Prostate gland (tissue), 2 donors: ENCODE data around the gene RABGAP1L. TPM values are rescaled to one million over a fixed set of nuclear protein-coding genes. Genes with fewer than 3 reads are reported as not detected.

Experiments used
- DNase-seq: peaks from one replicate; pipeline ENCODE4 v3.0.0-alpha.2; 2019; ENCODE audit warnings: low spot score
- H3K27ac ChIP-seq, 2 donors: fragments of 200-600 bp; sonication (generic); 2 replicates each; pipeline ENCODE4 v1.5.1; 2017 to 2019
- H3K27me3 ChIP-seq: fragments of 200-600 bp; sonication (generic); replicated peaks from 2 replicates; pipeline ENCODE4 v1.5.1; 2019; ENCODE audit not compliant: insufficient read depth
- H3K36me3 ChIP-seq, 2 donors: fragments of 200-600 bp; sonication (generic); 1 replicate in 1 of 2; 2 replicates in 1 of 2; pipeline versions ENCODE4 v1.5.1 to v1.8.1; 2017 to 2019
- H3K4me1 ChIP-seq: fragments of 200-600 bp; sonication (generic); replicated peaks from 2 replicates; pipeline ENCODE4 v1.5.1; 2019
- H3K4me3 ChIP-seq, 2 donors: fragments of 200-600 bp; sonication (generic); 2 replicates each; pipeline ENCODE4 v1.5.1; 2017 to 2019
- H3K9me3 ChIP-seq: fragments of 200-600 bp; sonication (generic); 2 replicates; pipeline ENCODE4 v1.5.1; 2017
- CTCF ChIP-seq, 4 experiments: fragments of 200-600 bp in 2 of 4; fragments of 450-650 bp in 2 of 4; sonication (generic) in 2 of 4; IDR thresholded peaks; 1 replicate in 3 of 4; 2 replicates in 1 of 4; pipeline ENCODE4 v1.5.1; 2016 to 2019; ENCODE audit warnings: antibody characterized with exemption in 4 of 4, mild to moderate bottlenecking in 2 of 4, moderate library complexity in 2 of 4
- POLR2A ChIP-seq: fragments of 450-650 bp; IDR thresholded peaks from one replicate; pipeline ENCODE4 v1.6.1; 2016; ENCODE audit warnings: antibody characterized with exemption, mild to moderate bottlenecking
- POLR2AphosphoS5 ChIP-seq: sonication (generic); formaldehyde crosslinking; IDR thresholded peaks from one replicate; pipeline ENCODE4 v1.6.1; 2017; ENCODE audit warnings: antibody characterized with exemption
- WGBS: methylation state at CpG from one replicate; pipeline ENCODE4 v1.1.5; 2018; 5-methylcytosine and 5-hydroxymethylcytosine counted together
- intact Hi-C: fragments of 100-400 bp; cut with DNase I; formaldehyde crosslinking; loops from one replicate; pipeline ENCODE4 v1.14.2; 2022
- total RNA-seq, 2 donors: library from RNA; depleted of rRNA; stranded (reverse); fragments of >200 nt; gene quantifications; one replicate each; pipeline ENCODE4 v1.1.0, GENCODE V29; 2016

RABGAP1L gene
- total RNA-seq, 2 donors from 2014 or later = 32.3 to 41.5 TPM

DNA sequence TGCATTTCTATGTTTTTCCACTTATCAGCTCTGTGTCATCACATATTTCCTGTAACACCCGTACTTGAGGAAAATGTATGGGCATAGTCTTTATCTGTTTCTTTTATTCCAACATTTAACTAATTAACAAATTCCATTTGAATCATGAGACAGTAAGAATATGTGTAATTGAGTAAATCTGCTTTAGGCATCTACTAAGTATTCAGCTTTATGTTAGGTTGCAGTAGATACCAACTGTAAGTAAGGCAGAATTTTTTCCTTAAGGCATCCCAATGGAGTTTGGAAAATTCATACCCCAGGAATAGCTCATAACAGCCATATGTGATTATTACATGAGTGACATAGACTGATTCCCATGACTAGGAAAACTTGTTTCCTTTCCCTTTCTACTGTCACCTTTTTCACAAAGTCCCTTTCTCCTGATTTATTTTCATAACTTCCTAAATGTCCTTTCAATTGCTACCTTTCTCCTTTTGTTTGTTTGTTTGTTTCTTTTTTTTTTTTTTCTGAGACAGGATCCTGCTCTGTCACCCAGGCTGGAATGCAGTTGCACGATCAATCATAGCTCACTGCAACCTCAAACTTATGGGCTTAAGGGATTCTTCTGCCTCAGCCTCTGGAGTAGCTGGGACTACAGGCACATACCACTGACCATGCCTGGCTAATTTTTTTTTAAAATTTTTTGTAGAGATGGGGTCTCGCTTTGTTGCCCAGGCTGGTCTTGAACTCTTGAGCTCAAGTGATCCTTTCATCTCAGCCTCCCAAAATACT lies 780.6 kb downstream of the RABGAP1L start:
- H3K9me3 ChIP-seq = no peaks in the 10 kb centered on the region
- H3K4me3 ChIP-seq = no peak overlapping the region
- H3K36me3 ChIP-seq = no peaks in the 10 kb centered on the region
- no peak for TF ChIP-seq CTCF (IDR thresholded peaks at IDR 0.05)
- TF ChIP-seq POLR2AphosphoS5 = no peak
- TF ChIP-seq POLR2A = no peak
- 97% methylated on average over 3 of the region's 3 CpGs for WGBS
- intact Hi-C loops = no loop called here
- no peak for DNase-seq
- no peak overlapping the region for H3K27ac ChIP-seq
- no peaks in the 10 kb centered on the region for H3K27me3 ChIP-seq
- no peaks in the 10 kb centered on the region for H3K4me1 ChIP-seq

DNA sequence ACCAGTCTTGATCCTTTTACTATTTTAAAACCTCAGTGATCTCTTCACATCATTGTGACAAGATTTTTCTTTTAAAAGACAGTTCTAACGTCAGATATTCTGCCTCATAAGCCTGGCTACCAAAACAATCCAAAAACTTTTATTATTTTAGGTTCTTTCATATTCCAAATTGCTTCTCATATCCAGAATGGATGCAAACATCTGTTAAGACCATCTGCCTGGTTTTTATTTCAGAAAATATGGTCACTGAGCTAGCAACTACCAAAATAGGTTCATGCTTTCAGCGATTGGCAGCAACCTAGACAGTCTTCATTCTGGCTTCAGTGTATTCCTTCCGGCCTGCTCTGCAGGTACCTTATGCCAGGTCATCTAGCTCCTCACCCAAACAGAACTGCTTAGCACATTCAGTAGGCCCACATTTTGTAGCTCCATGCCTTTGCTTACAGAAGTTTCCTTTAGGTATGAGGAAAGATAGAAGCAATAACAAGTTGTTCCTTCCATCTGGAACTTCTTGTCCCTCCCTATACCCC lies 781.4 kb downstream of the RABGAP1L start:
- intact Hi-C loops = no loop called here
- Histone ChIP-seq H3K9me3 (no peaks in the 10 kb centered on the region), H3K27me3 (no peaks in the 10 kb centered on the region), H3K36me3 (no peaks in the 10 kb centered on the region), H3K27ac (no peak overlapping the region), H3K4me1 (no peaks in the 10 kb centered on the region), H3K4me3 (no peak overlapping the region)
- no peak for DNase-seq
- WGBS = 89% methylated on average over 3 of the region's 3 CpGs
- TF ChIP-seq POLR2AphosphoS5 (no peak), CTCF (IDR thresholded peaks at IDR 0.05) (no peak), POLR2A (no peak)

- Histone ChIP-seq H3K4me1 (no peaks in the 10 kb centered on the region), H3K36me3 (no peaks in the 10 kb centered on the region), H3K4me3 (no peak overlapping the region), H3K27me3 (no peaks in the 10 kb centered on the region), H3K27ac (no peak overlapping the region), H3K9me3 (no peaks in the 10 kb centered on the region)
- 52% methylated on average over 2 of the region's 2 CpGs for WGBS
- intact Hi-C loops = no loop called here
- DNase-seq = no peak
- TF ChIP-seq CTCF (IDR thresholded peaks at IDR 0.05) (no peak), POLR2A (no peak), POLR2AphosphoS5 (no peak)
Observed at GRCh38 chr1:174942547-174943255, 783.4 kb downstream of the RABGAP1L start.

DNA sequence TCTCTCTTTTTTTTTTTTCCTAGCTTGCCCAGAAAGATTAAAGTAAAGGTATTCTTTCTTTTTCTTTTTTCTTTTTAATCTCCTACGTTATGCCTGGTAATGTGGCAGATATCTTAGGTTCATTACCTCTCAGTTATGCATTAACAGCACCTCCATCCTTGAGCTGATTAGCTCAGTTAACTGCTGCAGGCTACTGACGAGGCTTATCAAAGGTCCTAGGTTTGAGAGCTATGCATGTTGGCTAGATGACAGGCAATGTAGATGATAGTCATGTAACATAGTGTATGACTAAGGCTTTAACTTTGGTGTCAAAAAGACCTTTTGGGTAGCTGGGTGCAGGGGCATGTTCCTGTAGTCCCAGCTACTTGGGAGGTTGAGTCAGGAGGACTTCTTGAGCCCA lies 786.7 kb downstream of the RABGAP1L start:
- Histone ChIP-seq H3K9me3 (no peaks in the 10 kb centered on the region), H3K36me3 (no peaks in the 10 kb centered on the region), H3K27ac (no peak overlapping the region), H3K27me3 (no peaks in the 10 kb centered on the region), H3K4me1 (no peaks in the 10 kb centered on the region), H3K4me3 (no peak overlapping the region)
- TF ChIP-seq POLR2AphosphoS5 (no peak), POLR2A (no peak), CTCF (IDR thresholded peaks at IDR 0.05) (no peak)
- DNase-seq = no peak
- WGBS = 93% methylated on average over 2 of the region's 2 CpGs
- intact Hi-C loops = no loop called here
